GM12878 (cell line): ENCODE data around the gene EHD4. TPM values are rescaled to one million over a fixed set of nuclear protein-coding genes. Genes with fewer than 3 reads are reported as not detected.

ENCODE experiments used
- HDAC6 ChIP-seq: fragments of 200-600 bp; sonication (generic); IDR thresholded peaks from one replicate; pipeline ENCODE4 v1.8.0; 2017; ENCODE audit warnings: antibody characterized with exemption; ENCODE audit not compliant: unreplicated experiment
- POLR2A ChIP-seq: IDR thresholded peaks from 2 replicates; pipeline ENCODE4 v1.6.1; 2011; ENCODE audit warnings: low read depth, mild to moderate bottlenecking, low read length
- RFX5 ChIP-seq: IDR thresholded peaks from 2 replicates; pipeline ENCODE4 v1.6.1; 2011; ENCODE audit warnings: low read depth, low read length, improper control_type of control experiment
- SRF ChIP-seq, 2 experiments: IDR thresholded peaks; 2 replicates each; pipeline ENCODE4 v1.6.1; 2011; ENCODE audit warnings: low read depth in 2 of 2, low read length in 2 of 2, mild to moderate bottlenecking in 1 of 2, moderate library complexity in 1 of 2
- ZBED1 ChIP-seq: IDR thresholded peaks from 2 replicates; pipeline ENCODE4 v1.6.1; 2016; ENCODE audit warnings: borderline replicate concordance
- polyA plus RNA-seq, 11 experiments: library from polyadenylated mRNA; depleted of rRNA in 4 of 11; unstranded in 6 of 11; stranded (reverse) in 5 of 11; fragments of >200 nt; fragmentation: Nextera tagmentation in 4 of 11; fragmentation: Illumina TruSeq in 1 of 11; extraction: Ambion mirVana in 4 of 11; extraction: Trizol in 1 of 11; gene quantifications; 1 replicate in 1 of 11; 2 replicates in 10 of 11; pipeline versions ENCODE4 v1.2.1 to v1.2.3, GENCODE V29; 2011 to 2016; ENCODE audit warnings: inconsistent platforms in 2 of 11, missing spikeins in 2 of 11, low read depth in 1 of 11
- total RNA-seq, 4 experiments: library from RNA; depleted of rRNA in 3 of 4; stranded (reverse); fragments of >200 nt in 3 of 4; fragmentation: Illumina TruSeq in 1 of 4; extraction: Trizol in 1 of 4; gene quantifications; 2 replicates each; pipeline versions ENCODE4 v1.2.1 to v1.2.3, GENCODE V29; 2013 to 2021
- TF ChIP-seq, protein P1 (sequence below): IDR thresholded peaks from 2 replicates; pipeline ENCODE4 v1.6.1; 2012; ENCODE audit warnings: improper control_type of control experiment, low read depth, low read length; ENCODE audit not compliant: insufficient replicate concordance
- TF ChIP-seq, protein P2 (sequence below): fragments of 450-650 bp; conservative IDR thresholded peaks from 2 replicates; pipeline ENCODE4 v1.6.1; 2017; ENCODE audit warnings: mild to moderate bottlenecking, moderate library complexity

The EHD4 gene
- total and polyA plus RNA-seq, 10 of the 15 experiments (the other 5 are each of a cell fraction or from before 2014, with no cell fraction given): 4.2 to 62.9 (median 44.7) TPM

GRCh38 chr15:41881550-41881919 is 90.8 kb downstream of the EHD4 start (continued):
- TF ChIP-seq, protein P1, sequence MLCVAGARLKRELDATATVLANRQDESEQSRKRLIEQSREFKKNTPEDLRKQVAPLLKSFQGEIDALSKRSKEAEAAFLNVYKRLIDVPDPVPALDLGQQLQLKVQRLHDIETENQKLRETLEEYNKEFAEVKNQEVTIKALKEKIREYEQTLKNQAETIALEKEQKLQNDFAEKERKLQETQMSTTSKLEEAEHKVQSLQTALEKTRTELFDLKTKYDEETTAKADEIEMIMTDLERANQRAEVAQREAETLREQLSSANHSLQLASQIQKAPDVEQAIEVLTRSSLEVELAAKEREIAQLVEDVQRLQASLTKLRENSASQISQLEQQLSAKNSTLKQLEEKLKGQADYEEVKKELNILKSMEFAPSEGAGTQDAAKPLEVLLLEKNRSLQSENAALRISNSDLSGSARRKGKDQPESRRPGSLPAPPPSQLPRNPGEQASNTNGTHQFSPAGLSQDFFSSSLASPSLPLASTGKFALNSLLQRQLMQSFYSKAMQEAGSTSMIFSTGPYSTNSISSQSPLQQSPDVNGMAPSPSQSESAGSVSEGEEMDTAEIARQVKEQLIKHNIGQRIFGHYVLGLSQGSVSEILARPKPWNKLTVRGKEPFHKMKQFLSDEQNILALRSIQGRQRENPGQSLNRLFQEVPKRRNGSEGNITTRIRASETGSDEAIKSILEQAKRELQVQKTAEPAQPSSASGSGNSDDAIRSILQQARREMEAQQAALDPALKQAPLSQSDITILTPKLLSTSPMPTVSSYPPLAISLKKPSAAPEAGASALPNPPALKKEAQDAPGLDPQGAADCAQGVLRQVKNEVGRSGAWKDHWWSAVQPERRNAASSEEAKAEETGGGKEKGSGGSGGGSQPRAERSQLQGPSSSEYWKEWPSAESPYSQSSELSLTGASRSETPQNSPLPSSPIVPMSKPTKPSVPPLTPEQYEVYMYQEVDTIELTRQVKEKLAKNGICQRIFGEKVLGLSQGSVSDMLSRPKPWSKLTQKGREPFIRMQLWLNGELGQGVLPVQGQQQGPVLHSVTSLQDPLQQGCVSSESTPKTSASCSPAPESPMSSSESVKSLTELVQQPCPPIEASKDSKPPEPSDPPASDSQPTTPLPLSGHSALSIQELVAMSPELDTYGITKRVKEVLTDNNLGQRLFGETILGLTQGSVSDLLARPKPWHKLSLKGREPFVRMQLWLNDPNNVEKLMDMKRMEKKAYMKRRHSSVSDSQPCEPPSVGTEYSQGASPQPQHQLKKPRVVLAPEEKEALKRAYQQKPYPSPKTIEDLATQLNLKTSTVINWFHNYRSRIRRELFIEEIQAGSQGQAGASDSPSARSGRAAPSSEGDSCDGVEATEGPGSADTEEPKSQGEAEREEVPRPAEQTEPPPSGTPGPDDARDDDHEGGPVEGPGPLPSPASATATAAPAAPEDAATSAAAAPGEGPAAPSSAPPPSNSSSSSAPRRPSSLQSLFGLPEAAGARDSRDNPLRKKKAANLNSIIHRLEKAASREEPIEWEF: no peak
- no peak for TF ChIP-seq SRF (IDR thresholded peaks at IDR 0.05; ENCODE audit: low read depth in 2 of 2, low read length in 2 of 2)
- no peak for TF ChIP-seq POLR2A
- TF ChIP-seq HDAC6: no peak
- no peak for TF ChIP-seq RFX5
- no peak for TF ChIP-seq ZBED1
- TF ChIP-seq, protein P2, sequence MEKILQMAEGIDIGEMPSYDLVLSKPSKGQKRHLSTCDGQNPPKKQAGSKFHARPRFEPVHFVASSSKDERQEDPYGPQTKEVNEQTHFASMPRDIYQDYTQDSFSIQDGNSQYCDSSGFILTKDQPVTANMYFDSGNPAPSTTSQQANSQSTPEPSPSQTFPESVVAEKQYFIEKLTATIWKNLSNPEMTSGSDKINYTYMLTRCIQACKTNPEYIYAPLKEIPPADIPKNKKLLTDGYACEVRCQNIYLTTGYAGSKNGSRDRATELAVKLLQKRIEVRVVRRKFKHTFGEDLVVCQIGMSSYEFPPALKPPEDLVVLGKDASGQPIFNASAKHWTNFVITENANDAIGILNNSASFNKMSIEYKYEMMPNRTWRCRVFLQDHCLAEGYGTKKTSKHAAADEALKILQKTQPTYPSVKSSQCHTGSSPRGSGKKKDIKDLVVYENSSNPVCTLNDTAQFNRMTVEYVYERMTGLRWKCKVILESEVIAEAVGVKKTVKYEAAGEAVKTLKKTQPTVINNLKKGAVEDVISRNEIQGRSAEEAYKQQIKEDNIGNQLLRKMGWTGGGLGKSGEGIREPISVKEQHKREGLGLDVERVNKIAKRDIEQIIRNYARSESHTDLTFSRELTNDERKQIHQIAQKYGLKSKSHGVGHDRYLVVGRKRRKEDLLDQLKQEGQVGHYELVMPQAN: no peak
